Loucy (cell line): ENCODE data around the gene PSMB8.

Experiments
- CTCF ChIP-seq: fragments of 200-600 bp; sonication (generic); conservative IDR thresholded peaks from 2 replicates; pipeline ENCODE4 v1.5.1; 2014; ENCODE audit warnings: mild to moderate bottlenecking, antibody characterized with exemption, low read length
- EZH2phosphoT487 ChIP-seq: fragments of 200-600 bp; IDR thresholded peaks from 2 replicates; pipeline ENCODE4 v1.6.1; 2018; ENCODE audit warnings: antibody characterized with exemption, mild to moderate bottlenecking, moderate library complexity, borderline replicate concordance

GRCh38 chr6:32840604-32841246 is 3.1 kb downstream of the PSMB8 start:
- TF ChIP-seq CTCF (no peak), EZH2phosphoT487 (no peak)
